HEK293 (cell line): ENCODE data around the gene PHKA2.

Source experiments
- CTCF ChIA-PET: fragments of 350-600 bp; formaldehyde crosslinking; extraction: SDS; loops from one replicate; lab custom pipeline; 2021; ENCODE audit warnings: antibody characterized with exemption; lab: Yijun Ruan, JAX
- POLR2A ChIA-PET: fragments of 300-600 bp; formaldehyde crosslinking; extraction: SDS; loops from one replicate; lab custom pipeline; 2020; ENCODE audit warnings: antibody characterized with exemption, inconsistent platforms; lab: Yijun Ruan, JAX
- H3K27ac ChIP-seq: fragments of 200-500 bp; sonication (Bioruptor generic); 2 replicates; pipeline ENCODE4 v1.5.1; 2014; ENCODE audit warnings: low read depth, low read length, control low read depth, inconsistent platforms; ENCODE audit errors: extremely low read depth
- H3K36me3 ChIP-seq, 2 experiments: fragments of 200-500 bp in 1 of 2; sonication (Bioruptor generic) in 1 of 2; 1 replicate in 1 of 2; 2 replicates in 1 of 2; pipeline ENCODE4 v1.5.1; 2014 to 2017; ENCODE audit warnings: inconsistent platforms in 2 of 2, low read length in 2 of 2; ENCODE audit not compliant: control insufficient read depth in 2 of 2, insufficient read depth in 1 of 2
- H3K4me1 ChIP-seq: fragments of 200-500 bp; sonication (Bioruptor generic); 2 replicates; pipeline ENCODE4 v1.5.1; 2014; ENCODE audit warnings: mild to moderate bottlenecking, low read length, inconsistent platforms; ENCODE audit not compliant: control insufficient read depth, insufficient read depth
- H3K4me3 ChIP-seq: 2 replicates; pipeline ENCODE4 v1.5.1; 2011; ENCODE audit warnings: low read depth, mild to moderate bottlenecking, control low read depth, low read length, moderate library complexity
- H3K9me3 ChIP-seq: fragments of 200-500 bp; sonication (Bioruptor generic); 2 replicates; pipeline ENCODE4 v1.5.1; 2014; ENCODE audit warnings: low read depth, low read length, inconsistent platforms; ENCODE audit not compliant: control insufficient read depth, insufficient read depth
- KLF9 ChIP-seq: fragments of 450-650 bp; formaldehyde crosslinking; IDR thresholded peaks from 2 replicates; pipeline ENCODE4 v1.5.1; 2016; ENCODE audit warnings: missing biosample characterization, missing genetic modification characterization, low read depth
- SP2 ChIP-seq: fragments of 450-650 bp; formaldehyde crosslinking; IDR thresholded peaks from 2 replicates; pipeline ENCODE4 v1.5.1; 2016; ENCODE audit warnings: missing biosample characterization, missing genetic modification characterization
- ZIC2 ChIP-seq: fragments of 450-650 bp; formaldehyde crosslinking; IDR thresholded peaks from 2 replicates; pipeline ENCODE4 v1.5.1; 2016; ENCODE audit warnings: missing biosample characterization, missing genetic modification characterization
- ZNF133 ChIP-seq: fragments of 450-650 bp; formaldehyde crosslinking; IDR thresholded peaks from 2 replicates; pipeline ENCODE4 v1.5.1; 2016; ENCODE audit warnings: missing biosample characterization, missing genetic modification characterization
- ZNF2 ChIP-seq: fragments of 450-650 bp; formaldehyde crosslinking; IDR thresholded peaks from 2 replicates; pipeline ENCODE4 v1.5.1; 2016; ENCODE audit warnings: missing biosample characterization, missing genetic modification characterization
- ZNF664 ChIP-seq: fragments of 450-650 bp; formaldehyde crosslinking; IDR thresholded peaks from 2 replicates; pipeline ENCODE4 v1.5.1; 2016; ENCODE audit warnings: missing biosample characterization, missing genetic modification characterization
- ZNF830 ChIP-seq: fragments of 450-650 bp; IDR thresholded peaks from 2 replicates; pipeline ENCODE4 v1.5.0; 2018; ENCODE audit warnings: missing biosample characterization, missing genetic modification characterization, low read depth, mild to moderate bottlenecking, moderate library complexity
- TF ChIP-seq, protein P1 (sequence below): fragments of 450-650 bp; formaldehyde crosslinking; IDR thresholded peaks from 2 replicates; pipeline ENCODE4 v1.5.1; 2016; ENCODE audit warnings: missing biosample characterization, missing genetic modification characterization, borderline replicate concordance
- TF ChIP-seq, protein P2 (sequence below): fragments of 450-650 bp; formaldehyde crosslinking; optimal IDR thresholded peaks from 2 replicates; pipeline ENCODE3; 2016; ENCODE audit warnings: missing biosample characterization, mild to moderate bottlenecking, missing genetic modification characterization
- TF ChIP-seq, protein P3 (sequence below): fragments of 450-650 bp; formaldehyde crosslinking; IDR thresholded peaks from 2 replicates; pipeline ENCODE4 v1.5.1; 2017; ENCODE audit warnings: missing biosample characterization, missing genetic modification characterization
- TF ChIP-seq, protein P4 (sequence below): fragments of 450-650 bp; formaldehyde crosslinking; IDR thresholded peaks from 2 replicates; pipeline ENCODE4 v1.5.1; 2016; ENCODE audit warnings: missing biosample characterization, missing genetic modification characterization
- TF ChIP-seq, protein P5 (sequence below): fragments of 450-650 bp; formaldehyde crosslinking; IDR thresholded peaks from 2 replicates; pipeline ENCODE4 v1.5.1; 2017; ENCODE audit warnings: missing biosample characterization, missing genetic modification characterization

PHKA2 gene

DNA sequence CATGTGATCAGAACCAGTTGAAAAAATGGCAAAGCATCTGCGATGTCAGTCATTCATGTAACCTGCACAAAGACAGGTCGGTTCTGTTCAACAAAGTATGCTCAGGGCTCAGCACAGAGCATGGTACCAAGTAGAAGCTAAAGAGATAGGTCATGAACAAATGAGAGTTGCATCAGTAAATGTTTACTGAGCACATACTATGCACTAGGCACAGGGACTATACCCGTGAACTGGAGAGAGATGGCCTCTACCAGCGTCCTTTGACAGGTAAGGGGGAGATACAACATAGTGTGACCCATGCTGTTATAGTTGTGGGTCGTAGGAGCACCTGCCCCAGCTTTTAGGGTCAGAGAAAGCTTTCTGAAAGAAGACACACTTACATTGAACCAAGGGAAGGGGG, 46.7 kb downstream of the PHKA2 start:
- Histone ChIP-seq H3K4me1 (peaks cover 2% of the 10 kb centered on the region; the same call in 1 of the 2 replicates), H3K36me3 (peaks cover 0 to 55% of the 10 kb centered on the region in 2 experiments; a peak in 2 of 3 replicates), H3K9me3 (no peaks in the 10 kb centered on the region), H3K27ac (no peak overlapping the region), H3K4me3 (no peak overlapping the region)
- TF ChIP-seq ZNF664 (tag by site-specific recombination) (peak; percentile 66; the same call in 1 of the 2 replicates), SP2 (tag by site-specific recombination) (no peak)
- POLR2A ChIA-PET: no interaction called here
- CTCF ChIA-PET: interaction anchor here (1.2 to 1.9 kb wide), 2 partner anchors 46 to 397 kb away, joined by 3 to 8 read pairs; no protein-coding TSS in a partner anchor

DNA sequence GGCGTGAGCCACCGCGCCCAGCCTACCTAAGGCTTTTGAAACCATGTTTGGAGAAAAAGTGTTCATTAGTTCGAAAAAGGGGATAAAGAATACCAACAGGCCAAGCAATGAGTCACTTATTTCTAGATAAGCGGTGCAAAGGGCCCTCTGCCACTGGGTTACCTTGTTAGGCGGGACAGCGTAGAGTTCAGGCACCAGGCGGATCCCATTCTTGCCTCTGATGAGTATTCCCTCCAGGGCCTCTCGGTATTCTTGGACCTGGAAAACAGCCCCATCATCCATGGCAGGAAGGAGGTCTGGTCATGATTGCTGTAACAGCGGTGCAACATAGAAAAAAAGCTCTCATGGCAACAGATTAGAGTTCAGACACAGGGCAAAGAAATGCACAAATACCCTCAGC, 48.0 kb downstream of the PHKA2 start:
- ChIA-PET POLR2A (no interaction called here), CTCF (interaction anchor here (0.7 to 1.9 kb wide), 3 partner anchors 398 to 1504 kb away, joined by 3 to 8 read pairs (median 4); no protein-coding TSS in a partner anchor)
- Histone ChIP-seq H3K9me3 (no peaks in the 10 kb centered on the region), H3K27ac (no peak overlapping the region), H3K4me1 (peaks cover 2% of the 10 kb centered on the region; the same call in 1 of the 2 replicates), H3K36me3 (peaks cover 0 to 53% of the 10 kb centered on the region in 2 experiments; a peak in 2 of 3 replicates), H3K4me3 (no peak overlapping the region)
- TF ChIP-seq ZNF133: no peak
- TF ChIP-seq, protein P1, sequence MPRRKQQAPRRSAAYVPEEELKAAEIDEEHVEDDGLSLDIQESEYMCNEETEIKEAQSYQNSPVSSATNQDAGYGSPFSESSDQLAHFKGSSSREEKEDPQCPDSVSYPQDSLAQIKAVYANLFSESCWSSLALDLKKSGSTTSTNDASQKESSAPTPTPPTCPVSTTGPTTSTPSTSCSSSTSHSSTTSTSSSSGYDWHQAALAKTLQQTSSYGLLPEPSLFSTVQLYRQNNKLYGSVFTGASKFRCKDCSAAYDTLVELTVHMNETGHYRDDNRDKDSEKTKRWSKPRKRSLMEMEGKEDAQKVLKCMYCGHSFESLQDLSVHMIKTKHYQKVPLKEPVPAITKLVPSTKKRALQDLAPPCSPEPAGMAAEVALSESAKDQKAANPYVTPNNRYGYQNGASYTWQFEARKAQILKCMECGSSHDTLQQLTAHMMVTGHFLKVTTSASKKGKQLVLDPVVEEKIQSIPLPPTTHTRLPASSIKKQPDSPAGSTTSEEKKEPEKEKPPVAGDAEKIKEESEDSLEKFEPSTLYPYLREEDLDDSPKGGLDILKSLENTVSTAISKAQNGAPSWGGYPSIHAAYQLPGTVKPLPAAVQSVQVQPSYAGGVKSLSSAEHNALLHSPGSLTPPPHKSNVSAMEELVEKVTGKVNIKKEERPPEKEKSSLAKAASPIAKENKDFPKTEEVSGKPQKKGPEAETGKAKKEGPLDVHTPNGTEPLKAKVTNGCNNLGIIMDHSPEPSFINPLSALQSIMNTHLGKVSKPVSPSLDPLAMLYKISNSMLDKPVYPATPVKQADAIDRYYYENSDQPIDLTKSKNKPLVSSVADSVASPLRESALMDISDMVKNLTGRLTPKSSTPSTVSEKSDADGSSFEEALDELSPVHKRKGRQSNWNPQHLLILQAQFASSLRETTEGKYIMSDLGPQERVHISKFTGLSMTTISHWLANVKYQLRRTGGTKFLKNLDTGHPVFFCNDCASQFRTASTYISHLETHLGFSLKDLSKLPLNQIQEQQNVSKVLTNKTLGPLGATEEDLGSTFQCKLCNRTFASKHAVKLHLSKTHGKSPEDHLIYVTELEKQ: no peak
- TF ChIP-seq, protein P2, sequence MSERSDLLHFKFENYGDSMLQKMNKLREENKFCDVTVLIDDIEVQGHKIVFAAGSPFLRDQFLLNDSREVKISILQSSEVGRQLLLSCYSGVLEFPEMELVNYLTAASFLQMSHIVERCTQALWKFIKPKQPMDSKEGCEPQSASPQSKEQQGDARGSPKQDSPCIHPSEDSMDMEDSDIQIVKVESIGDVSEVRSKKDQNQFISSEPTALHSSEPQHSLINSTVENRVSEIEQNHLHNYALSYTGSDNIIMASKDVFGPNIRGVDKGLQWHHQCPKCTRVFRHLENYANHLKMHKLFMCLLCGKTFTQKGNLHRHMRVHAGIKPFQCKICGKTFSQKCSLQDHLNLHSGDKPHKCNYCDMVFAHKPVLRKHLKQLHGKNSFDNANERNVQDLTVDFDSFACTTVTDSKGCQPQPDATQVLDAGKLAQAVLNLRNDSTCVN (tag by site-specific recombination): no peak
- TF ChIP-seq KLF9: no peak
- TF ChIP-seq ZNF830: no peak
- no peak for TF ChIP-seq ZIC2 (tag by site-specific recombination)
- no peak for TF ChIP-seq ZNF2 (tag by site-specific recombination)
- TF ChIP-seq, protein P3, sequence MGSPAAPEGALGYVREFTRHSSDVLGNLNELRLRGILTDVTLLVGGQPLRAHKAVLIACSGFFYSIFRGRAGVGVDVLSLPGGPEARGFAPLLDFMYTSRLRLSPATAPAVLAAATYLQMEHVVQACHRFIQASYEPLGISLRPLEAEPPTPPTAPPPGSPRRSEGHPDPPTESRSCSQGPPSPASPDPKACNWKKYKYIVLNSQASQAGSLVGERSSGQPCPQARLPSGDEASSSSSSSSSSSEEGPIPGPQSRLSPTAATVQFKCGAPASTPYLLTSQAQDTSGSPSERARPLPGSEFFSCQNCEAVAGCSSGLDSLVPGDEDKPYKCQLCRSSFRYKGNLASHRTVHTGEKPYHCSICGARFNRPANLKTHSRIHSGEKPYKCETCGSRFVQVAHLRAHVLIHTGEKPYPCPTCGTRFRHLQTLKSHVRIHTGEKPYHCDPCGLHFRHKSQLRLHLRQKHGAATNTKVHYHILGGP: no peak
- TF ChIP-seq, protein P4, sequence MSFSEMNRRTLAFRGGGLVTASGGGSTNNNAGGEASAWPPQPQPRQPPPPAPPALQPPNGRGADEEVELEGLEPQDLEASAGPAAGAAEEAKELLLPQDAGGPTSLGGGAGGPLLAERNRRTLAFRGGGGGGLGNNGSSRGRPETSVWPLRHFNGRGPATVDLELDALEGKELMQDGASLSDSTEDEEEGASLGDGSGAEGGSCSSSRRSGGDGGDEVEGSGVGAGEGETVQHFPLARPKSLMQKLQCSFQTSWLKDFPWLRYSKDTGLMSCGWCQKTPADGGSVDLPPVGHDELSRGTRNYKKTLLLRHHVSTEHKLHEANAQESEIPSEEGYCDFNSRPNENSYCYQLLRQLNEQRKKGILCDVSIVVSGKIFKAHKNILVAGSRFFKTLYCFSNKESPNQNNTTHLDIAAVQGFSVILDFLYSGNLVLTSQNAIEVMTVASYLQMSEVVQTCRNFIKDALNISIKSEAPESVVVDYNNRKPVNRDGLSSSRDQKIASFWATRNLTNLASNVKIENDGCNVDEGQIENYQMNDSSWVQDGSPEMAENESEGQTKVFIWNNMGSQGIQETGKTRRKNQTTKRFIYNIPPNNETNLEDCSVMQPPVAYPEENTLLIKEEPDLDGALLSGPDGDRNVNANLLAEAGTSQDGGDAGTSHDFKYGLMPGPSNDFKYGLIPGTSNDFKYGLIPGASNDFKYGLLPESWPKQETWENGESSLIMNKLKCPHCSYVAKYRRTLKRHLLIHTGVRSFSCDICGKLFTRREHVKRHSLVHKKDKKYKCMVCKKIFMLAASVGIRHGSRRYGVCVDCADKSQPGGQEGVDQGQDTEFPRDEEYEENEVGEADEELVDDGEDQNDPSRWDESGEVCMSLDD (tag by site-specific recombination): no peak
- TF ChIP-seq, protein P5, sequence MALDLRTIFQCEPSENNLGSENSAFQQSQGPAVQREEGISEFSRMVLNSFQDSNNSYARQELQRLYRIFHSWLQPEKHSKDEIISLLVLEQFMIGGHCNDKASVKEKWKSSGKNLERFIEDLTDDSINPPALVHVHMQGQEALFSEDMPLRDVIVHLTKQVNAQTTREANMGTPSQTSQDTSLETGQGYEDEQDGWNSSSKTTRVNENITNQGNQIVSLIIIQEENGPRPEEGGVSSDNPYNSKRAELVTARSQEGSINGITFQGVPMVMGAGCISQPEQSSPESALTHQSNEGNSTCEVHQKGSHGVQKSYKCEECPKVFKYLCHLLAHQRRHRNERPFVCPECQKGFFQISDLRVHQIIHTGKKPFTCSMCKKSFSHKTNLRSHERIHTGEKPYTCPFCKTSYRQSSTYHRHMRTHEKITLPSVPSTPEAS: no peak
